Panc1 (cell line): ENCODE data around the gene SERAC1. TPM values are rescaled to one million over a fixed set of nuclear protein-coding genes. Genes with fewer than 3 reads are reported as not detected.

Source experiments
- ATAC-seq: fragments of 200-7000 bp; cut with Tn5 transposase; 2 replicates; pipeline ENCODE4 v1.9.1; 2020; ENCODE audit warnings: mild to moderate bottlenecking, moderate library complexity
- BruUV-seq: library from RNA; stranded (reverse); fragments of 400-500 nt; replicated peaks from 2 replicates; lab custom pipeline; 2021; lab: Mats Ljungman, UMichigan
- CTCF ChIA-PET: fragments of 300-600 bp; sonication (Branson Sonifier 250); formaldehyde crosslinking; loops from one replicate; lab custom pipeline; 2022; ENCODE audit warnings: antibody characterized with exemption; lab: Charles Lee
- POLR2A ChIA-PET: fragments of 300-600 bp; sonication (Branson Sonifier 250); formaldehyde crosslinking; loops from one replicate; lab custom pipeline; 2022; ENCODE audit warnings: antibody characterized with exemption; lab: Charles Lee
- DNase-seq: peaks from one replicate; pipeline ENCODE4 v3.0.0-alpha.2; 2010; ENCODE audit warnings: low read depth, low spot score
- H3K27ac ChIP-seq: 2 replicates; pipeline ENCODE4 v1.5.1; 2011; ENCODE audit warnings: mild to moderate bottlenecking, low read length, inconsistent platforms
- H3K27me3 ChIP-seq: fragments of 200-500 bp; sonication (Bioruptor generic); 2 replicates; pipeline ENCODE4 v1.6.0; 2014; ENCODE audit warnings: low read length, inconsistent platforms; ENCODE audit not compliant: control insufficient read depth, insufficient read depth
- H3K36me3 ChIP-seq: fragments of 200-500 bp; sonication (Bioruptor generic); 2 replicates; pipeline ENCODE4 v1.5.1; 2014; ENCODE audit warnings: inconsistent platforms, mild to moderate bottlenecking, low read length, moderate library complexity; ENCODE audit not compliant: control insufficient read depth, insufficient read depth
- H3K4me1 ChIP-seq: 2 replicates; pipeline ENCODE4 v1.5.1; 2011; ENCODE audit warnings: inconsistent platforms, mild to moderate bottlenecking, low read length, moderate library complexity; ENCODE audit not compliant: control insufficient read depth, insufficient read depth
- H3K4me3 ChIP-seq, 2 experiments: 2 replicates each; pipeline ENCODE4 v1.5.1; 2011 to 2012; ENCODE audit warnings: low read depth in 2 of 2, low read length in 2 of 2, mild to moderate bottlenecking in 2 of 2, inconsistent platforms in 1 of 2, moderate library complexity in 1 of 2
- H3K9me3 ChIP-seq: fragments of 200-500 bp; sonication (Bioruptor generic); 2 replicates; pipeline ENCODE4 v1.5.1; 2014; ENCODE audit warnings: low read depth, mild to moderate bottlenecking, inconsistent platforms, low read length, moderate library complexity; ENCODE audit not compliant: control insufficient read depth, insufficient read depth
- POLR2AphosphoS5 ChIP-seq: IDR thresholded peaks from 2 replicates; pipeline ENCODE4 v1.6.1; 2012; ENCODE audit warnings: mild to moderate bottlenecking, low read depth, low read length, moderate library complexity
- SIN3A ChIP-seq: IDR thresholded peaks from 2 replicates; pipeline ENCODE4 v1.6.1; 2012; ENCODE audit warnings: low read depth, mild to moderate bottlenecking, low read length, moderate library complexity, borderline replicate concordance; ENCODE audit not compliant: insufficient read depth
- TCF7L2 ChIP-seq: IDR thresholded peaks from 2 replicates; pipeline ENCODE4 v1.6.1; 2011; ENCODE audit warnings: mild to moderate bottlenecking, low read depth, low read length, inconsistent platforms
- in situ Hi-C: cut with HindIII; loops from 2 replicates; pipeline ENCODE4 v1.10.0; 2016; ENCODE audit warnings: low sequenced_read_pairs, low pct_unique_long_range_greater_than_20kb
- intact Hi-C: fragments of 100-400 bp; cut with micrococcal nuclease; formaldehyde crosslinking; loops from one replicate; pipeline ENCODE4 v1.10.0; 2022; ENCODE audit not compliant: unreplicated experiment
- total RNA-seq: library from RNA; stranded (reverse); gene quantifications from one replicate; pipeline ENCODE4 v1.2.1, GENCODE V29; 2021; ENCODE audit not compliant: unreplicated experiment
- TF ChIP-seq, protein P1 (sequence below), 2 experiments: IDR thresholded peaks; 2 replicates each; pipeline ENCODE4 v1.6.1; 2011 to 2012; ENCODE audit warnings: low read depth in 2 of 2, control low read depth in 1 of 2, low read length in 1 of 2, mild to moderate bottlenecking in 1 of 2, moderate library complexity in 1 of 2; ENCODE audit not compliant: insufficient read depth in 1 of 2
- TF ChIP-seq, protein P2 (sequence below): fragments of 450-650 bp; IDR thresholded peaks from 2 replicates; pipeline ENCODE4 v1.5.1; 2017; ENCODE audit warnings: mild to moderate bottlenecking

The SERAC1 gene
- total RNA-seq, 1 experiment from 2014 or later: 8.2 TPM

DNA sequence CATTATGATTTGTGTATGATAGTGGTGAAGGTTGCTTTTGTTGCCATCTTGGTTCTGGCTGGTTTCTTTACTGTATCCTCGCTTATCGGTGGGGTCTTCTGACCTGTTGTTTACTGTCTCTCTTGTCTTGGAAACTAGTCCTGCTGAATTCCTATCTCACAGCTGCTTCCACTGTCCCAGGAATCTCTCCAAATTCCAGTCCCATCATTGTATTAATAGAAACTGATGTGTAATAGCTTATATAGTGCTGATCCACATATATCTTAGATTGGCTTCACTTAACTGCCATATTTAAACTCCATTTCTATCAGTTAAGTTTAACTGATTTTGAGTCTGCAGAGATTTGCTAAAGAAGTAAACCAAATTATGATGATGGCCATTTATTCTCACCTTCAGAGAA is 6.0 kb upstream of the SERAC1 start:
- Histone ChIP-seq H3K27ac (no peak overlapping the region), H3K27me3 (no peaks in the 10 kb centered on the region), H3K4me3 (no peak overlapping the region), H3K36me3 (no peaks in the 10 kb centered on the region), H3K4me1 (peaks cover 8% of the 10 kb centered on the region), H3K9me3 (no peaks in the 10 kb centered on the region)
- intact Hi-C loops: no loop called here
- no TSS peak for BruUV-seq
- in situ Hi-C loops: no loop called here
- ChIA-PET CTCF (no interaction called here), POLR2A (no interaction called here)
- no peak for ATAC-seq
- TF ChIP-seq POLR2AphosphoS5: no peak
- no peak for TF ChIP-seq SIN3A
- TF ChIP-seq, protein P1, sequence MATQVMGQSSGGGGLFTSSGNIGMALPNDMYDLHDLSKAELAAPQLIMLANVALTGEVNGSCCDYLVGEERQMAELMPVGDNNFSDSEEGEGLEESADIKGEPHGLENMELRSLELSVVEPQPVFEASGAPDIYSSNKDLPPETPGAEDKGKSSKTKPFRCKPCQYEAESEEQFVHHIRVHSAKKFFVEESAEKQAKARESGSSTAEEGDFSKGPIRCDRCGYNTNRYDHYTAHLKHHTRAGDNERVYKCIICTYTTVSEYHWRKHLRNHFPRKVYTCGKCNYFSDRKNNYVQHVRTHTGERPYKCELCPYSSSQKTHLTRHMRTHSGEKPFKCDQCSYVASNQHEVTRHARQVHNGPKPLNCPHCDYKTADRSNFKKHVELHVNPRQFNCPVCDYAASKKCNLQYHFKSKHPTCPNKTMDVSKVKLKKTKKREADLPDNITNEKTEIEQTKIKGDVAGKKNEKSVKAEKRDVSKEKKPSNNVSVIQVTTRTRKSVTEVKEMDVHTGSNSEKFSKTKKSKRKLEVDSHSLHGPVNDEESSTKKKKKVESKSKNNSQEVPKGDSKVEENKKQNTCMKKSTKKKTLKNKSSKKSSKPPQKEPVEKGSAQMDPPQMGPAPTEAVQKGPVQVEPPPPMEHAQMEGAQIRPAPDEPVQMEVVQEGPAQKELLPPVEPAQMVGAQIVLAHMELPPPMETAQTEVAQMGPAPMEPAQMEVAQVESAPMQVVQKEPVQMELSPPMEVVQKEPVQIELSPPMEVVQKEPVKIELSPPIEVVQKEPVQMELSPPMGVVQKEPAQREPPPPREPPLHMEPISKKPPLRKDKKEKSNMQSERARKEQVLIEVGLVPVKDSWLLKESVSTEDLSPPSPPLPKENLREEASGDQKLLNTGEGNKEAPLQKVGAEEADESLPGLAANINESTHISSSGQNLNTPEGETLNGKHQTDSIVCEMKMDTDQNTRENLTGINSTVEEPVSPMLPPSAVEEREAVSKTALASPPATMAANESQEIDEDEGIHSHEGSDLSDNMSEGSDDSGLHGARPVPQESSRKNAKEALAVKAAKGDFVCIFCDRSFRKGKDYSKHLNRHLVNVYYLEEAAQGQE (IDR thresholded peaks at IDR 0.05; ENCODE audit: insufficient read depth in 1 of 2, low read depth in 2 of 2, low read length in 1 of 2): no peak
- TF ChIP-seq, protein P2, sequence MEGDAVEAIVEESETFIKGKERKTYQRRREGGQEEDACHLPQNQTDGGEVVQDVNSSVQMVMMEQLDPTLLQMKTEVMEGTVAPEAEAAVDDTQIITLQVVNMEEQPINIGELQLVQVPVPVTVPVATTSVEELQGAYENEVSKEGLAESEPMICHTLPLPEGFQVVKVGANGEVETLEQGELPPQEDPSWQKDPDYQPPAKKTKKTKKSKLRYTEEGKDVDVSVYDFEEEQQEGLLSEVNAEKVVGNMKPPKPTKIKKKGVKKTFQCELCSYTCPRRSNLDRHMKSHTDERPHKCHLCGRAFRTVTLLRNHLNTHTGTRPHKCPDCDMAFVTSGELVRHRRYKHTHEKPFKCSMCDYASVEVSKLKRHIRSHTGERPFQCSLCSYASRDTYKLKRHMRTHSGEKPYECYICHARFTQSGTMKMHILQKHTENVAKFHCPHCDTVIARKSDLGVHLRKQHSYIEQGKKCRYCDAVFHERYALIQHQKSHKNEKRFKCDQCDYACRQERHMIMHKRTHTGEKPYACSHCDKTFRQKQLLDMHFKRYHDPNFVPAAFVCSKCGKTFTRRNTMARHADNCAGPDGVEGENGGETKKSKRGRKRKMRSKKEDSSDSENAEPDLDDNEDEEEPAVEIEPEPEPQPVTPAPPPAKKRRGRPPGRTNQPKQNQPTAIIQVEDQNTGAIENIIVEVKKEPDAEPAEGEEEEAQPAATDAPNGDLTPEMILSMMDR: no peak
- TF ChIP-seq TCF7L2: no peak
- DNase-seq: no peak

DNA sequence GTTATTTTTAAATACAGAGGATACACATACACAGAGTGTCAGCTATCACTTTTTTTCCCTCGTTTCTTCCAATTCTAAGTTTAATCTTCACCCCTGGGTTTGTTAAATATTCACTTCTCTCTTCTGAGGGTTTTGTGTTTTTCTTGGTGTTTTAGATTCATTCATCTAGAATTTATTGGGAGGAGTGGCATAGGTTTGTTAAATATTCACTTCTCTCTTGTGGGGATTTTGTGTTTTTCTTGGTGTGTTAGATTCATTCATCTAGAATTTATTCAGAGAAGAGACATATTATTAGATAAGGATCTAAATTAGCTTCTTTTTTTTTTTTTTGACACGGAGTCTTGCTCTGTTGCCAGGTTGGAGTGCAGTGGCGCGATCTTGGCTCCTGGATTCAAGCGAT is 3.9 kb upstream of the SERAC1 start:
- Histone ChIP-seq H3K9me3 (no peaks in the 10 kb centered on the region), H3K27me3 (no peaks in the 10 kb centered on the region), H3K4me3 (no peak overlapping the region), H3K4me1 (peaks cover 8% of the 10 kb centered on the region), H3K27ac (no peak overlapping the region), H3K36me3 (no peaks in the 10 kb centered on the region; the same call in 1 of the 2 replicates)
- ChIA-PET CTCF (no interaction called here), POLR2A (interaction anchor here (0.6 kb wide), 1 partner anchor 399 kb away, joined by 3 read pairs; no protein-coding TSS in a partner anchor)
- no TSS peak for BruUV-seq
- no peak for DNase-seq
- no peak for TF ChIP-seq SIN3A
- no peak for TF ChIP-seq POLR2AphosphoS5
- TF ChIP-seq, protein P1 (IDR thresholded peaks at IDR 0.05; ENCODE audit: insufficient read depth in 1 of 2, low read depth in 2 of 2, low read length in 1 of 2): no peak
- TF ChIP-seq, protein P2: no peak
- TF ChIP-seq TCF7L2: no peak
- intact Hi-C loops: no loop called here
- no peak for ATAC-seq
- in situ Hi-C loops: no loop called here
